Stimulated activated CD8-positive, alpha-beta memory T cell treated with anti-CD3 and anti-CD28 coated beads, Interleukin-4, amount 100 ng/mL, for 48 hours (primary cell): Measurements from ENCODE around the gene PNPLA7.

Experiments
- DNase-seq: peaks from one replicate; pipeline ENCODE4 v3.0.0-alpha.2; 2020

PNPLA7 gene

DNA sequence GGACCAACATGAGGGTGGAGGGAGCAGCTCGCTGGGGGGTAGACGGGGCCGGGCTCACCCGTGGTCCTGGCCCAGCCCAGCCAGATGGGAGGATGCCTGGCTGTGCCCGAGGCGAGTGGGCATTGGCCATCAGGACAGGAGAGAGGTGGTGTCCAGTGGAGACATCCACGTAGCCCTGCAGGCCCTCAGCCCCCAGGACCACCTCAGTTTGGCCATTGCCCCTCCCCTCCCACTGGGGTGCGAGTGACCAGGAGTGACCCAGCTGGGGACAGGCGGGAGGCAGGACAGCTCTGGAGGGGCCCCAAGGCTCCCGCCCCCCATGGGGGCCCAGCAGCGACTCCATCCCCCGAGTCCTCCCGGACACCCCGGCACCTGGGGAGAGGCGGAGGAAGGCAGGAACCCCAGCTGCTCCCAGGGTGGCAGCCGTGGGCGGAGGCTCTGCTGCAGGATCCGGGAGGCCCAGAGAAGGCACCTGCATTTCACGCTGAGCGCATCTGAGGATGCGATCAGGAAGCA is 118.7 kb downstream of the PNPLA7 start:
- DNase-seq = no peak

DNA sequence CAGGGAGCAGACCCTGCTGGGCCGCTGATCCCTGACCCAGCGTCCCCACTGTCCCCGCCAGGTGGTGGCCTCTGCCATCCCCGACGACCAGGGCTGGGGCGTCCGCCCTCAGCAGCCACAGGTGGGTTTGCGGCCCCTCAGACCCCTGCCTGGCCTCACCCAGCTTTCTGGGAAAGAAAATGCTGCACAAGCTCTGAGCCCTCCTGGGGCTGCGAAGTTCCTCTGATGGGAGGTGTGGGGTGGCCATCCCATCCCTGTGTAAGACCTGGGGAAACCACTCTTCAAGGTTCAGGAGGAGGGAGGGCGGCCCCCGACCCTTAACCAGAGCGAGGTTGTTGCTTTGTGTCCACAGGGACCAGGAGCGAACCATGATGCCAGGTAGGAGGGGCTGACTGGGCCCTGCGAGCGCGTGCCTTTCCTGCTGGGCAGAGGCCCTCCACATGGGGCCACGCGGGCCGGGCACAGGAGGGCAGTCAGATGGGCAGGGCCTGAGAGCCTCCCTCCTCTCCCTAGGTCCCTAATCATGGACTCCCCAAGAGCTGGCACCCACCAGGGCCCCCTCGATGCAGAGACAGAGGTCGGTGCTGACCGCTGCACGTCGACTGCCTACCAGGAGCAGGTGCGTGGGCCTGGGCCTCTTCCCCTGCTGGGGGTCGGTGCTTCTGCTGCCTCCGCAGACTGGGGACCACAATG is 119.3 kb downstream of the PNPLA7 start:
- DNase-seq = no peak

DNA sequence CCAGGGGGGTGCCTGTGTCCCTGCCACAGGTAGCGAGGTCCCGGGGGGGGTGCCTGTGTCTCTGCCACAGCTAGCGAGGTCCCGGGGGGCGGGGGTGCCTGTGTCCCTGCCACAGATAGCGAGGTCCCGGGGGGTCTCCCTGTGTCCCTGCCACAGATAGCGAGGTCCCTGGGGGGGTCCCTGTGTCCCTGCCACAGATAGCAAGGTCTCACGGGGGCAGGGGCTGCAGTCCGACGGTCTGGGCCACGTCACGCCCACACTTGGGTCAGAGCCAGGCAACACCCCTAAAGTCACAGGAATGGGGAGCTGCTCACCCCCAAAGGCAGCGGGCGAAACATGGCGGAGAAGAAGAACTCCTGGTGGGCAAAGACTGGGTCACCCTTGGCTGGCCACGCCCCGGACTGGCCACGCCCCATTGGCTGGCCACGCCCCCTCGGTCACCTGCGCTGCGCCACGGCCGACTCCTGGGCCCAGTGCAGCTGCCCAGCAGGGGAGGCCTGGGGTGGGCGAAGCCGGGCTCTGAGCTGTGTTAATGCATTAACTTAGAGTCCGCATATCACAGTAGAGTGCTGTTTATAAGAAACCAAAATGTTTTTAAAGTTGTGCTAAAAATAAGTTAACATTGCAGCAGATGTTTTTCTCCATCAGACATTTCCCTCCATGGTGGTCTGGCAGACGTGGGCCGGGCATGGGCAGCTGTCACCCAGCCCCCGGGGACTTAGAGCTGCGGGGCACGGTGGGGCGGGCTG is 120.1 kb downstream of the PNPLA7 start:
- no peak for DNase-seq

DNA sequence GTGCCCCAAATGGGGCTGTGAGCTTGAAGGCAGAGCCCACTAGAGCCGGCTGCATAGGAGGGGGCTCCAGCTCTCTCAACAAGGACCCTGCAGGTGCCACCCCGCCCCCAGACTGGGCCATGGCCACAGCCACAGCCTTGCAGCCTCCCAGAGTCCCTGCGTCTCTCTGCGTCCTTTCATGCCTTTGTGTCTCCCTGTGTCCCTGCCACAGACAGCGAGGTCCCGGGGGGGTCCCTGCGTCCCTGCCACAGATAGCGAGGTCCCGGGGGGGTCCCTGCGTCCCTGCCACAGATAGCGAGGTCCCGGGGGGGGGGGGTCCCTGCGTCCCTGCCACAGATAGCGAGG is 120.7 kb downstream of the PNPLA7 start:
- no peak for DNase-seq

DNA sequence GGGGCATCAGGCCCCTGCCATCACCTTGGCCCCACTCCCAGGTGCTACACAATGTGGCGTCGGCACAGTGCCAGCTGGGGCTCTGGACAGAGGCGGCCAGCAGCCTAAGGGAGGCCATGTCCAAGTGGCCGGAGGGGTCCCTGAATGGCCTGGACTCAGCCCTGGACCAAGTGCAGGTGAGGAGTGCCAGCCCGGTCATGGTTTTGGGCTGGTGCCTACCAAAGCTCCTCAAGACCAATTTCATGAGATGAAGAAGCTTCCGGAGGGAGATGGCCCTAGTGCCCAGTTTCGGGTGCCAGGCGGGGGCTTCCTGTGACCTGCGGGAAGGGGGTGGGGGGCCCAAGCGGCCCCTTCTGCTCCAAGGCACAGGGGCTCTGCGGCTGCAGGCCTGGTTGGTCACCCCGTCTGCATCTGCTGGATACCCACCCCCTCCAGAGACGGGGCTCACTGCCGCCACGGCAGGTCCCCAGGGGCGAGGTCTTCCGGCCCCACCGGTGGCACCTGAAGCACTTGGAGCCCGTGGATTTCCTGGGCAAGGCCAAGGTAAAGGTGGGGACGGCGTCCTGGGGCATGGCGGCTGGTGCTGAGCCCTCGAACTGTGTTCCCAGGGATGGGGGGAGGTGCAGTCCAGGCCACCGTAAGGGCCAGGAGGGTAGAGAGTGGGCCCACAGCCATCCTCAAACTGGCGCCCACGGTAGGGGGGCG is 121.2 kb downstream of the PNPLA7 start:
- DNase-seq = no peak

DNA sequence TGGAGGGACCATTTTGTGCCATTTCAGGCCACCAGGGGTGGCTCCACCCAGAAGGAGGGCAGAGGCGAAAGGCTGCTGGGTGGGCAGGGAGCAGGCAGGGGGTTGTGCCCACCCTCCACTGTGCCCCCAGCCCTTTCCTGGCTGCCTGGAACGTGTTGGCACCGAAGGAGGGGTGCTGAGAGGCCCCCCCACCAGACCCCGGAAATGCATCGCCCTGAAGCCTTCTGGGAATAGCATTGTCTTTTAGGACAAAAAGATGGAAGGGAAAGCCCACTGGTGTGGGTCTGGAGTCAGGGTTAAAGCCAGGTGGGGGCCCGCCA is 121.9 kb downstream of the PNPLA7 start:
- DNase-seq = no peak

DNA sequence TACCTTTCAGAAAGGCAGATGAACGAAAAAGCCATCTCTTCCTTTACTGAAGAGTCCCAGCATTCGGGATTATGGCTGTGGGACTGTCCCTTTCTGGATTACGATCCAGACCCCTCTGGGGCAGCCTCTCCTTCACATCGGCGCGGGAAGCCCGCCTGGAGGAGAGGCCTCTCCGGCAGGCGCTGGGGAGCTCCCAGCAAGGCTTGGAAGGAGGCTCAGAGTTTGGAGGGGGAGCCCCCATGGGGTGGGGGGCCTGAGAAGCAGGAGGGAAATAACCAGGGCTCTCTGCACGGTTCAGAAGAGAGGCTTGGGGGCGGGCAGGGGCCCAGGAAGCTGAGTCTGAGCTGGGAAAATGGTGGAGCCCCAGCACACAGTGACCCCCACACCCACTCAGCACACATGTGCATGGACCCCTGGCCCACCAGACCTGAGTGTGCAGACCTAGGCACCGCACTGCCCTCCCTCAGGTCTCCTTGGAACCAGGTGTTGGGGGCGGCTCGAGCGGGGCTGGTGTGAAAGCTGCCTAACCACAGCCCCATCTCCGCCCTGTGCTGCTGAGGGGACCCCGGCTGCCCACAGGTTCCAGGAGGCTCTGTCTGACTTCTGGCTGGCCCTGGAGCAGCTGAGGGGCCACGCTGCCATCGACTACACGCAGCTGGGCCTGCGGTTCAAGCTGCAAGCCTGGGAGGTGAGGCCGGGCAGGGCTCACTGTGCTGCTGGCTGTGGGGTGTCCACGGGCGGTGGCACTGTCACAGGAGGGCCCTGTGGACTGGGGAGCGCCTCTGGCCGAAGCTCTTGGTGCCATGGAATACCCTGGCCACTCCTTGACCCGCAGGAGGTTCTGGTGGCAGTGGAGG is 122.5 kb downstream of the PNPLA7 start:
- DNase-seq = no peak

DNA sequence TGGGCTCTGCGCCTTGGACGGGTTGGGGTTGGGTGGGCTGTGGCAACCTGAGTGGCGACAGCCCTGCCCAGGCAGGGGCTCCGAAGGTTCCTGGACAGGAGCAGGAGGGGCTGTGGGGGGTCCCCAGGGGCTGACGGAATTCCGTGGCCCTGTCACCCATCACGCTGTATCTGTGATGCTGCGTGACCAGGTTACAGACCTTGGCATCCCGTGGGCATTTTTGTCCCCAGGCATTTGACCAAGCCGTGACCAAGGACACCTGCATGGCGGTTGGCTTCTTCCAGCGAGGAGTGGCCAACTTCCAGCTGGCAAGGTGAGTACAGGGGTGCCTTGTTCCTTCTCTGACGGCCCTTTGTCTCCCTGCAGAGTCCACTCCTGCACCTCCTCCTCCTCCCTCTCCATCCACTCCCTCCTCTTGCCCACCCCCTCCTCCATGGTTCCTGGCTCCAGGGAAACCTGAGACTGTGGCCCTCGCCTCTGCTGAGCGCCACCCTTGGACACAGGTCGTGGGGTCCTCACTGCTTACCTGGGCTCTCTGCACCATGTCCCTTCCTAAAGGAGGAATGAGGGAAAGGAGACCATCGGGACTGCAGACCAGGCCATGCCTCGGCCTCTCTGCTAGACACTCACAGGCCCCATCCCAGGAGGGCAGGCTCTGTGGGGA is 124.1 kb downstream of the PNPLA7 start:
- no peak for DNase-seq

- DNase-seq = no peak
Measured at GRCh38 chr9:137423514-137424291, 126.5 kb downstream of the PNPLA7 start.

GRCh38 chr9:137422604-137423513 is 127.3 kb downstream of the PNPLA7 start, which contains the start of the genes EXD3 and NOXA1:
TSS of gene EXD3 (minus strand) at chr9:137423162. CDS start at chr9:137395357, 27,805 bp downstream.
TSS of gene NOXA1 (plus strand) at chr9:137423393. CDS start at chr9:137423530, 137 bp downstream.
- peak; percentile 98 for DNase-seq

- no peak for DNase-seq
Measured at GRCh38 chr9:137421838-137422603, 128.2 kb downstream of the PNPLA7 start.

DNA sequence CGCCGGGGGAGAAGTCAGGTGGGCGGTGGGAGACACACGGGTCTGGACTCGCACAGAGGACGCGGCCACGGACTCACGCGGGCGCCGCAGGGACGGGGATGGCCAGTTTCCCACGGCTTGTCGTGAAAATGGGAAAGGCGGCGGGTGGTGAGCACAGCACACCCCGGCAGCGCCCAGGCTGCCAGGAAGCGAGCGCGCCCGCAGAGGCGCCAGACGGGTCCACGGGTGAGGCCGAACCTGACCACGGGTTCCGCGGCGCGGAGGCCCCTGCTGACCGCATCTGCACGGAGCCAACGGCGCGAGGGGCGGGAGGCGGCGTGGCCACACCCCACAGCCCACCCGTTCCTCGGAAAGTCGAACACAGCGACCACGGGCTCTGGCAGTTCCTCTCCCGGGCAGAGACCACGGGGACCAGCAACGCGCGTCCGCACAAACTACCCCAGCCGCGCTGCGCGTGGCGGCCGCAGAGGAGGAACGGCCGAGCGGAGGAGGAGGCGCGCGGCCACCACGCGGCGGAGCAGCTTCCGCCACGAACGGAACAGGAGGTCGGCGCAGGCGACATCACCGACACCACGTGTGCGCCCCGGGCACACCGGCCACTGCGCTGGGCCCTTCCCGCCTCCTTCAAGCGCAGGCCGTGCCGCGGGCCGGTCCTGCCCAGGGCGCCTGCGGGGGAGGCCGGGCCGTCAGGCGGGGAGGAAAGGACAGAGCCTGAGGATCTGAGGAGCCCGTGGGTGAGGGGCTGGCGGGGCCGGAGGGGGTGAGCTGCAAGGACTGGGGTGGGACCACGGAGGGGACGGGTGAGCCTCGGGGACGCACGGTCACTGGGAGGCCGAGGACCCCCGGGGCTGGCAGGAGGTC is 132.8 kb downstream of the PNPLA7 start:
- DNase-seq = no peak

DNA sequence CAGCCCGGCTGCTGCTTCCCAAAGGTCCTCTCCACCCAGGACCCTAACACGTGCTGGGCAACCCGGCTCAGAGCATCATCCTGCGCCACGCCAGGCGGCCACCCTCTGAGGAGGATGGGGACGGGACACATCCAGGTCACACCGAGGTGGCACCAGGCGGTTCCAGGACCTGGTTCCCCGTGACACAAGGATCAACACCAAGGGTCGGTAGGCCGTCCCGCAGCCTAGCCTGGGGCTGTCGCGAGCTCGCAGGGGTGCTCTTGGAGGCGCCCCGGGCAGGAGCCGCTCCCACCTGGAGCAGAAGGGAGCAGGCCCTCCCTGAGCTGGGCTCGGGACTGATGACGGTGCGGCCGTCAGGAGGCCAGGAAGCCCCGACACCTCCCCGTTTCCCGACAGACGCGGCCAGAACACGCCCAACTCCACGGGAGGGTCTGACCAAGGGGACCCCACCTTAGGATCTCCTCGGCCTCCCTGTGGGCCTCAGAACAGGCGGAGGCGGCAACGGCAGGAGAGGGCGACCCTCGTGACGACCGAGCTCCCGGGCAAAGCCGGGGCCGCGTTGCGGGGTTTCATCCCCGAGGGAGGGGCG is 133.5 kb downstream of the PNPLA7 start:
- no peak for DNase-seq

- no peak for DNase-seq
Measured at GRCh38 chr9:137416006-137416562, 134.1 kb downstream of the PNPLA7 start.

DNA sequence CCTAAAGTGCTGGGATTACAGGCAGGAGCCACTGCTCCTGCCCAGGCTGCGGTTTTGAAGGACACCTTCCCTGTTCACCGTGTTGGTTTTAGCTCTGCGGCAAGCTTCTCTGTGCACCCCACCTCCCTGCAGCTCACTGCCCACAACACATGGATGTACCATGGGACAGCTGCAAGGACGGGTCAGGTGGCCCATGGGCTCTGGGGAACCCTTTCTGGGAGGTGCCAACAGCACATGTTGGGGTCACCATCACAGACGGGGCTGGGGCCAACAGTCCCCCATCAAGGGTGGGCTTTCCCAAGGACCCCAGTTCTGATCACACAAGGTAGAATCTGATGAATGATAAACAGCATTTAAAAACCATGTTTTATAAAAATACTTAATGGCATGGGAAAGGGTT is 134.8 kb downstream of the PNPLA7 start:
- DNase-seq = no peak

- no peak for DNase-seq
Measured at GRCh38 chr9:137412431-137412830, 137.8 kb downstream of the PNPLA7 start.

DNA sequence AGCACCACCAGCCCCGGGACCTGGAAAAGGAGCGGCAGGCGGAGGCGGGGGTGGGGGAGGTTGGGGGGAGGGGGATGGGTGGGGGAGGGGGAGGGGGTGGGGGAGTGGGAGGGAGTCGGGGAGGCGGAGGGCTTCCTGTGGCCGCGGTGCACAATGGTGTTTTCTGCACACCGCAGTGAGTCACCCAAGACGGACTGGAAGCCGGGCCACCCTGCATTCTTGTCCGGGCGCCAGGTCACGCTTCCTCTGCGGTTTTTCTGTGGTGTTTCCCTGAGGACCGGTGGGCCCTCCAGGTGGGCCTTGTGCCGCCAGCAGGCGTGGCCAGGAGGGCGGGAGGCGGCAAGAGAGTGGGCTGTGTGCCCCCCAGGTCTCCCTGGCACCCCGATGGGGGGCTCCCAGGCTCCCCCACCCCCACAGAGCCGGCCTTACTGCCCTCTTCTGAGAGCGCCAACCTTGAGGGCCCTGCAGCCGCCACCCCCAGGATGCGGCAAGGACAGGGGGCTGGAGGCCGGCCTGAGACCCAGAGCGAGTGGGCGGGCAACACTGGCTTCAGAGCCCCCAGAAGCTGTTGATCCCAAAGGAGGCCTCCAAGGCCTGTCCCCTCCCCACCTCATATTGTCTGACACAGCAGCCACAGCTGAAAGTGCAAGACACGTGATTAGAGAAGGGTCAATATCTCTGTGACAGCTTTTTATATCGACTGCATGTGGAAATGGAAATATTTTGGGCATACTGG is 138.4 kb downstream of the PNPLA7 start:
- DNase-seq = peak; percentile 71
